ENCODE data around the gene LMO3. TPM values are rescaled to one million over a fixed set of nuclear protein-coding genes. Genes with fewer than 3 reads are reported as not detected.

Gene LMO3
- total RNA-seq, 1 donor from 2014 or later = 54.3 TPM

DNA sequence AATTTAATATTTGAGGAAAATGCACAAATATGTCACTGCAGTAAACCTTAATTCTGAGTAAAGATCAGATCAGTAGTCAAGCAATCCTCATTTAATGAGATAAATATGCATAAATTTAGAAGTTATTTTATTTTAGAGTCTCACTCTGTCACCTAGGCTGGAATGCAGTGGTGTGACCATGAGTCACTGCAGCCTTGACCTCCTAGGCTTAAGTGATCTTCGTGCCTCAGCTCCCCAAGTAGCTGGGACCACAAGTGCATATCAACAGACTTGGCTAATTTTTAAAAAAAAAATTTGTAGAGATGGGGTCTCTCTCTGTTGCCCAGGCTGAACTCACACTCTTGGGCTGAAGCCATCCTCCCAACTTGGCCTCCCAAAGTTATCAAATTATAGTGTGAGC lies 41.3 kb downstream of the LMO3 start:
- TF ChIP-seq, protein P1, sequence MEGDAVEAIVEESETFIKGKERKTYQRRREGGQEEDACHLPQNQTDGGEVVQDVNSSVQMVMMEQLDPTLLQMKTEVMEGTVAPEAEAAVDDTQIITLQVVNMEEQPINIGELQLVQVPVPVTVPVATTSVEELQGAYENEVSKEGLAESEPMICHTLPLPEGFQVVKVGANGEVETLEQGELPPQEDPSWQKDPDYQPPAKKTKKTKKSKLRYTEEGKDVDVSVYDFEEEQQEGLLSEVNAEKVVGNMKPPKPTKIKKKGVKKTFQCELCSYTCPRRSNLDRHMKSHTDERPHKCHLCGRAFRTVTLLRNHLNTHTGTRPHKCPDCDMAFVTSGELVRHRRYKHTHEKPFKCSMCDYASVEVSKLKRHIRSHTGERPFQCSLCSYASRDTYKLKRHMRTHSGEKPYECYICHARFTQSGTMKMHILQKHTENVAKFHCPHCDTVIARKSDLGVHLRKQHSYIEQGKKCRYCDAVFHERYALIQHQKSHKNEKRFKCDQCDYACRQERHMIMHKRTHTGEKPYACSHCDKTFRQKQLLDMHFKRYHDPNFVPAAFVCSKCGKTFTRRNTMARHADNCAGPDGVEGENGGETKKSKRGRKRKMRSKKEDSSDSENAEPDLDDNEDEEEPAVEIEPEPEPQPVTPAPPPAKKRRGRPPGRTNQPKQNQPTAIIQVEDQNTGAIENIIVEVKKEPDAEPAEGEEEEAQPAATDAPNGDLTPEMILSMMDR (IDR thresholded peaks at IDR 0.05) = no peak
- TF ChIP-seq EZH2phosphoT487 (IDR thresholded peaks at IDR 0.05) (no peak), EZH2 (IDR thresholded peaks at IDR 0.05) (no peak)
- no peaks in the 10 kb centered on the region for H3K9me3 ChIP-seq (ENCODE audit: low read depth)
- H3K4me1 ChIP-seq = peaks cover 5% of the 10 kb centered on the region
- no peaks in the 10 kb centered on the region for H3K36me3 ChIP-seq
- no peak overlapping the region for H3K4me2 ChIP-seq
- H3K9ac ChIP-seq = no peak overlapping the region
- H3F3A ChIP-seq (ENCODE audit: low read depth) = no peaks in the 10 kb centered on the region
- DNase-seq (ENCODE audit: low spot score) = no peak
- Mint-ChIP-seq H3K4me1 (no peaks in the 10 kb centered on the region), H3K36me3 (peaks cover 15% of the 10 kb centered on the region), H3K27me3 (ENCODE audit: insufficient read depth, low read depth) (peaks cover 2% of the 10 kb centered on the region), H3K4me3 (no peak overlapping the region), H3K27ac (no peak overlapping the region), H3K9me3 (peaks cover 2% of the 10 kb centered on the region)
- H3K4me3 ChIP-seq = no peak overlapping the region
- no peaks in the 10 kb centered on the region for H3K27me3 ChIP-seq
- H2AFZ ChIP-seq (replicated peaks) = no peak overlapping the region
- H3K27ac ChIP-seq = no peak overlapping the region
- H3K79me2 ChIP-seq (ENCODE audit: low read depth) = no peaks in the 10 kb centered on the region
- H4K20me1 ChIP-seq (ENCODE audit: low read depth) = no peaks in the 10 kb centered on the region

DNA sequence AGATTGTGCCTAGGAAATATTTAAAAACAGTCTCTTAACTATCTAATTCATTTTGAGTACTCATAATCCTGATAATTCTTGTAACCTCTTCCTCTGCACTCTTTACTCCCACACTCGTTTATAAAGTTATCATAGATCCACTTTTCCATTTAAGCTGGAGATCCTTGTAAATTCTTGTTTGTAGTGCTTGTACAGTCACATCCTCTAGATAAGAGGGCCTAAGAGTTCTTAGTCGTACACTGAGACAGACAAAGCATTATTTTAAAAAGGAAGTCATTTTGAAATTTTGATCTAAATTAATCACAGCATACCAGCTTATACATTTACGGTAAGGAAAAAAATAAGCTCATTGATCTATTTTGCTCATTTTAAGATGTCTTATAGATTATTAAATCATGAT lies 42.5 kb downstream of the LMO3 start:
- Mint-ChIP-seq H3K27me3 (ENCODE audit: insufficient read depth, low read depth) (peaks cover 2% of the 10 kb centered on the region), H3K36me3 (peaks cover 17% of the 10 kb centered on the region), H3K4me1 (no peaks in the 10 kb centered on the region), H3K4me3 (no peak overlapping the region), H3K9me3 (peaks cover 2% of the 10 kb centered on the region), H3K27ac (no peak overlapping the region)
- Histone ChIP-seq H3K27ac (no peak overlapping the region), H3F3A (ENCODE audit: low read depth) (no peaks in the 10 kb centered on the region), H3K27me3 (no peaks in the 10 kb centered on the region), H3K9me3 (ENCODE audit: low read depth) (no peaks in the 10 kb centered on the region), H3K9ac (no peak overlapping the region), H3K79me2 (ENCODE audit: low read depth) (no peaks in the 10 kb centered on the region), H3K4me3 (no peak overlapping the region), H3K36me3 (no peaks in the 10 kb centered on the region), H3K4me1 (peaks cover 5% of the 10 kb centered on the region), H2AFZ (replicated peaks) (no peak overlapping the region), H3K4me2 (no peak overlapping the region), H4K20me1 (ENCODE audit: low read depth) (no peaks in the 10 kb centered on the region)
- TF ChIP-seq, protein P1 (IDR thresholded peaks at IDR 0.05) = no peak
- TF ChIP-seq EZH2phosphoT487 (IDR thresholded peaks at IDR 0.05) (no peak), EZH2 (IDR thresholded peaks at IDR 0.05) (no peak)
- no peak for DNase-seq (ENCODE audit: low spot score)

DNA sequence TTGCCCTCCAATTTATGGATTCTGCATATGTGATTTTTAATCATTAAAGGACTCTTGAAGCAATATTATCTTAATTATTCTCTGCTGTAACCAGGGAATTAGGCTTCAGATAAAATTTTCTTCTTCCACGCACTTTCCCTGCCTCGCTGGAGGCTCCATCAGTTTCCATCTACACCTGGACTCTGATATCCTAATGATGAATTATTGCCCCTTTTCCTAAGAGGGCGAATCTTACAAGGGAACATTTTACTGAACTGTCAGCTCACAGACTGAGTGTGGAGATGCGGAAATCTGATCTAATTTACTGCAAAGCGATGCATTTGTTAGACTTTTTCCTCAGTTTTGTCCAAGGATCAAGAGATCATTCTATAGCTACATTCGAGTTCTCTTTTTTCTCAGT lies 43.0 kb downstream of the LMO3 start:
- peaks cover 2% of the 10 kb centered on the region for H3K27me3 Mint-ChIP-seq (ENCODE audit: insufficient read depth, low read depth)
- H3K36me3 ChIP-seq = no peaks in the 10 kb centered on the region
- no peak overlapping the region for H3K9ac ChIP-seq
- H3K4me1 Mint-ChIP-seq = no peaks in the 10 kb centered on the region
- H3K4me2 ChIP-seq = no peak overlapping the region
- no peak overlapping the region for H2AFZ ChIP-seq (replicated peaks)
- H4K20me1 ChIP-seq (ENCODE audit: low read depth) = no peaks in the 10 kb centered on the region
- no peak for TF ChIP-seq EZH2phosphoT487 (IDR thresholded peaks at IDR 0.05)
- H3K4me3 ChIP-seq = no peak overlapping the region
- peaks cover 16% of the 10 kb centered on the region for H3K36me3 Mint-ChIP-seq
- no peak overlapping the region for H3K27ac ChIP-seq
- no peaks in the 10 kb centered on the region for H3K9me3 ChIP-seq (ENCODE audit: low read depth)
- H3K27ac Mint-ChIP-seq = no peak overlapping the region
- no peak for DNase-seq (ENCODE audit: low spot score)
- no peaks in the 10 kb centered on the region for H3K27me3 ChIP-seq
- H3K9me3 Mint-ChIP-seq = peaks cover 2% of the 10 kb centered on the region
- H3K4me3 Mint-ChIP-seq = no peak overlapping the region
- H3K4me1 ChIP-seq = peaks cover 5% of the 10 kb centered on the region
- no peaks in the 10 kb centered on the region for H3K79me2 ChIP-seq (ENCODE audit: low read depth)
- H3F3A ChIP-seq (ENCODE audit: low read depth) = no peaks in the 10 kb centered on the region

DNA sequence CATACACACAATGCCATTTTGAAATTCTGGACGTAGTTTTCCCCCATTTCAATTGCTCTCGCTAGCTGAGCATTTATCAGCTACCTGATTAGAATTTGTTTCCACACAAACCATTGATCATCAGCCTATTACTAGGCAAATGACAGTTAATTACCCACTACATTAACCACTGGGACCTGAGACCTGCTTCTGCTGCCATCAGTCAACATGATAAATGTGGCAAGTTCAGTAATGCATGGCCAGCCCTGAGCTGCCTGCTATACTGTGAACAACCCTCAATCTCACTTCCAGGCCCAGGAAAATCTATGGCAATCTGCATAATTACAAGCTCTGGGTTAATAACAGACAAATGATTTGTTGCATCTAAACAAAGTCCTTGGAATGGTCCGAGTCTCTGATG lies 43.5 kb downstream of the LMO3 start:
- TF ChIP-seq EZH2phosphoT487 (IDR thresholded peaks at IDR 0.05) (no peak), EZH2 (IDR thresholded peaks at IDR 0.05) (no peak)
- TF ChIP-seq, protein P1 (IDR thresholded peaks at IDR 0.05) = no peak
- Histone ChIP-seq H4K20me1 (ENCODE audit: low read depth) (no peaks in the 10 kb centered on the region), H3K4me3 (no peak overlapping the region), H3K36me3 (no peaks in the 10 kb centered on the region), H3F3A (ENCODE audit: low read depth) (no peaks in the 10 kb centered on the region), H3K27me3 (no peaks in the 10 kb centered on the region), H3K9ac (no peak overlapping the region), H3K9me3 (ENCODE audit: low read depth) (no peaks in the 10 kb centered on the region), H3K27ac (no peak overlapping the region), H3K4me2 (no peak overlapping the region), H3K79me2 (ENCODE audit: low read depth) (no peaks in the 10 kb centered on the region), H3K4me1 (peaks cover 5% of the 10 kb centered on the region), H2AFZ (replicated peaks) (no peak overlapping the region)
- no peaks in the 10 kb centered on the region for H3K27me3 Mint-ChIP-seq (ENCODE audit: insufficient read depth, low read depth)
- no peaks in the 10 kb centered on the region for H3K4me1 Mint-ChIP-seq
- H3K9me3 Mint-ChIP-seq = peaks cover 2% of the 10 kb centered on the region
- H3K4me3 Mint-ChIP-seq = no peak overlapping the region
- no peak for DNase-seq (ENCODE audit: low spot score)
- no peak overlapping the region for H3K27ac Mint-ChIP-seq
- peaks cover 13% of the 10 kb centered on the region for H3K36me3 Mint-ChIP-seq
